ENCODE results near the gene WSCD2.

- no peak for TF ChIP-seq POLR2AphosphoS5 (IDR thresholded peaks at IDR 0.05; ENCODE audit: insufficient read depth in 1 of 2, low read depth in 1 of 2)
- no peak for TF ChIP-seq CTCF (IDR thresholded peaks at IDR 0.05)
These were observed 14.1 kb downstream of the WSCD2 start for GRCh38 chr12:108143144-108143543.

All from vagina (tissue), 2 donors.